K562 (cell line): ENCODE data around the gene CORO6.

ENCODE experiments used
- FIP1L1 ChIP-seq: fragments of 200-400 bp; formaldehyde crosslinking; IDR thresholded peaks from 2 replicates; pipeline ENCODE4 v1.6.1; 2018; ENCODE audit warnings: mild to moderate bottlenecking, low read depth, low read length; ENCODE audit not compliant: poor library complexity, severe bottlenecking
- KLF13 ChIP-seq: fragments of 450-650 bp; IDR thresholded peaks from 2 replicates; pipeline ENCODE4 v1.6.1; 2016; ENCODE audit warnings: missing genetic modification characterization, low read depth, mild to moderate bottlenecking, missing compliant biosample characterization, moderate library complexity, borderline replicate concordance
- POLR2AphosphoS2 ChIP-seq: IDR thresholded peaks from 2 replicates; pipeline ENCODE4 v1.6.1; 2012; ENCODE audit warnings: low read length, improper control_type of control experiment
- RBM39 ChIP-seq: fragments of 200-400 bp; formaldehyde crosslinking; optimal IDR thresholded peaks from 2 replicates; pipeline ENCODE3; 2018; ENCODE audit warnings: low read depth, low read length

GRCh38 chr17:29570521-29570920, 52.2 kb downstream of the CORO6 start:
- TF ChIP-seq RBM39 (no peak), POLR2AphosphoS2 (no peak), KLF13 (no peak), FIP1L1 (no peak)
